Activated naive CD8-positive, alpha-beta T cell treated with anti-CD3 and anti-CD28 coated beads, Interleukin-2, amount 50 U/mL, for 24 hours (primary cell): ENCODE measurements around the gene ECSCR.
"Not testable (repeated sequence)": the region's sequence is repeated elsewhere in the genome, so short reads cannot be mapped to it uniquely, and the experiment has no call there.

Experiments used
- ATAC-seq: fragments of 150-1000 bp; cut with Tn5 transposase; one replicate; pipeline ENCODE4 v1.10.0; 2021
- DNase-seq: peaks from one replicate; pipeline ENCODE4 v3.0.0; 2021
- H3K27ac Mint-ChIP-seq: one replicate; pipeline ENCODE4 v1.8.0; 2021; ENCODE audit warnings: mild to moderate bottlenecking, mixed read lengths
- H3K27me3 Mint-ChIP-seq: one replicate; pipeline ENCODE4 v1.8.0; 2021; ENCODE audit warnings: mixed read lengths
- H3K36me3 Mint-ChIP-seq: one replicate; pipeline ENCODE4 v1.8.0; 2021; ENCODE audit warnings: low read depth, mixed read lengths
- H3K4me1 Mint-ChIP-seq: one replicate; pipeline ENCODE4 v1.8.0; 2021; ENCODE audit warnings: mixed read lengths
- H3K4me3 Mint-ChIP-seq: one replicate; pipeline ENCODE4 v1.8.0; 2021; ENCODE audit warnings: mild to moderate bottlenecking, moderate library complexity, mixed read lengths
- H3K9me3 Mint-ChIP-seq: one replicate; pipeline ENCODE4 v1.8.0; 2021; ENCODE audit warnings: mixed read lengths

ECSCR gene

DNA sequence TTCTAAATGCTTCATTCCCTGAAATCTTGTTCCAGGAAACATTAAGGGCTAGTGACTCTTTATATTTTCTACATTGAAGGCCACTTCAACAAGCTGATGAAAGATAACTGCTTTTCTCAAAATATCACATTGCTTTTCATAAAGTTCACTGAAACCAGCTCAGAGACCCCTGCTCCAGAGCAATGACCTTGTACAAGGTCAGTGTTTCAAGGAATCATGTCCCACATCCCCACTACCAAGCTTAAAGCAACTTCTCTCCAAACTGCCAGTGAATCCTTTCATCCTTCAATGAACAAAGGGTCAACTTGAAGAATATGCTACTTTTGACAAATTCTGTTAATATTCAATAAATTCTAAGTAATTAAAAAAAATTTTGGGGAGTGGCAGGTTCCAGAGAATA, 46.7 kb downstream of the ECSCR start:
- Mint-ChIP-seq H3K4me3 (peak overlapping the region; percentile 62), H3K36me3 (peaks cover 35% of the 10 kb centered on the region), H3K27me3 (no peaks in the 10 kb centered on the region), H3K9me3 (no peaks in the 10 kb centered on the region), H3K27ac (peak overlapping the region; percentile 93), H3K4me1 (peaks cover 58% of the 10 kb centered on the region)
- DNase-seq = no peak
- no peak for ATAC-seq

DNA sequence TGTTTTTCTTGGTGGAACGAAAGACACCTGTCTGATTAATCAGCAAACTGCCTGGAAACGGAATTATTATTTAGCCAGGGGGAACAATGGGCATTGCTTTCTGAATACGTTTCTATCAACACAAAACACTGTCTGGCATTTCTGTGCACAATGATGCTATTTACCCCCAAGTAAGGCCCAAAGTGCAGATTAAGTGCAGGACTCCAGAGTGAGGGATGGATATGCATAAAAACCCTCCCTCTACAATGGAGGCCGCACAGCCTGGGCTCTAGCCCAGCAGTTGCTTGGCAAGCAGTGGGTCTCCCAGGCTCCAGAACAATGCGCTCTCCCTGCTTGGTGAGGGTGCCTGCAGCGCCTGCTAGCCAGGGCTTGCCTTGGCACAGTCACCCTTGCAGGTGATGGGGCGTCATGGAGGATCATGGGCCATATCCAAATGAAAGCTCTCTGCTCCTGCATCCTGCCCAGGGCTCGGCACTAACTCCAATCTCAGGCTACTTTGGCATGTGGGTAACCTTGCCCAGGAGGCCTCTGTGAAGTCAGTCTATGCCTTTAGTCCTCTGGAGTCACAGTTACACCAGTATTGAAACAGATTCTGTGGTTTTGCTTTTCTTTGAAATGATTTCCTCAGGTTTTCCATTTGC, 47.2 kb downstream of the ECSCR start:
- Mint-ChIP-seq H3K4me3 (peak overlapping the region; percentile 62), H3K27ac (peak overlapping the region; percentile 93), H3K27me3 (no peaks in the 10 kb centered on the region), H3K4me1 (peaks cover 58% of the 10 kb centered on the region), H3K9me3 (no peaks in the 10 kb centered on the region), H3K36me3 (peaks cover 35% of the 10 kb centered on the region)
- DNase-seq = peak; percentile 40
- peak; percentile 83 for ATAC-seq

DNA sequence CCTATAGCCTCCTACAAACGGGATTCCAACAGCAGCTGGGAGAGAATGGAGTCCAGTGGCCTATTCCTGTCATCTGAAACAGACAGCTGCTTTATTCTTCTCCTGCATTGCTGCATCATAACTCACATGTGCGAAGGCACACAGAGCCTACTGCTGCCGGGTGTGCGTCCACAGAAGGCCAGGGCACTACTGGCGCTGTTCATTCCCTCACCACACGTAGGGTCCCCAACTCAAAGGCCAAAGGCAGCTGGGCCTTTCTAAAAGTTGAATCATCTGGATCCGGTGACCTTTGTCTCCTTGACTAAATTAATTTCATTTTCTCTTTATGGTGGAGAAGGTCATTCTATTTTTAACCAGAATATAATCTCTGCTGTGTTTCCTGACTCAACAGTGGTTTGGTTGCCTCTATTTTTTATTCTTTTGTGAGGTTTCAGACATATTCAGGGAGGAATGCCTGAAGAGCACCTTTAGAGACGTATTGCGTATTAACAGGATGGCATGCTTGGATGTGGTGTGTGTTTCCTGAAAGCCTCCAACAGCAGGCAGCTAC, 47.9 kb downstream of the ECSCR start:
- Mint-ChIP-seq H3K27me3 (no peaks in the 10 kb centered on the region), H3K4me3 (peak overlapping the region; percentile 62), H3K36me3 (peaks cover 32% of the 10 kb centered on the region), H3K9me3 (no peaks in the 10 kb centered on the region), H3K27ac (peak overlapping the region; percentile 93), H3K4me1 (peaks cover 58% of the 10 kb centered on the region)
- peak; percentile 39 for DNase-seq
- ATAC-seq = peak; percentile 64

DNA sequence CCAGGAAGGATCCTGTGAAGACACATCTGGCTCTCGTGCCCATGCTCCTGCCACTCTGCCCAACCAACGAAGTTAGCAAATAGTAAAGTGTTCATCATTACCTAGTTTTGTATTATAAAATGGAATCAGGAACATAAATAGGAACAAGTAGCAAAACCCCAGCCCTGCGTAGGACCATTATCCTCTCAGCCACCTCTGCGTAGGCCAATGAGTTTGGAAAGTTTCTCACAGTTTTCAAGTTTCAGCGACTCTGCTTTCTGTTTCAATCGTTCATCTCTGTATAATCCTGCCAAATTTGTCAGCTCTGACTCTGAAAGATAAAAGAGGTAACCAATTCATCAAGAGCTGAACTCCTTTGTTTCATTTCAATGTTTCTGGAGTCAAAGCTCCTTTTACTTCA, 48.6 kb downstream of the ECSCR start:
- no peaks in the 10 kb centered on the region for H3K9me3 Mint-ChIP-seq
- peak overlapping the region; percentile 93 for H3K27ac Mint-ChIP-seq
- peaks cover 58% of the 10 kb centered on the region for H3K4me1 Mint-ChIP-seq
- DNase-seq (no peak), ATAC-seq (peak; percentile 45)
- H3K4me3 Mint-ChIP-seq = peak overlapping the region; percentile 62
- no peaks in the 10 kb centered on the region for H3K27me3 Mint-ChIP-seq
- H3K36me3 Mint-ChIP-seq = peaks cover 29% of the 10 kb centered on the region

- DNase-seq = no peak
- H3K36me3 Mint-ChIP-seq = peaks cover 21% of the 10 kb centered on the region
- no peaks in the 10 kb centered on the region for H3K9me3 Mint-ChIP-seq
- no peaks in the 10 kb centered on the region for H3K27me3 Mint-ChIP-seq
- ATAC-seq = no peak
- H3K4me3 Mint-ChIP-seq = no peak overlapping the region
- peaks cover 52% of the 10 kb centered on the region for H3K4me1 Mint-ChIP-seq
- no peak overlapping the region for H3K27ac Mint-ChIP-seq
These were observed 49.4 kb downstream of the ECSCR start for GRCh38 chr5:139413153-139413552.

DNA sequence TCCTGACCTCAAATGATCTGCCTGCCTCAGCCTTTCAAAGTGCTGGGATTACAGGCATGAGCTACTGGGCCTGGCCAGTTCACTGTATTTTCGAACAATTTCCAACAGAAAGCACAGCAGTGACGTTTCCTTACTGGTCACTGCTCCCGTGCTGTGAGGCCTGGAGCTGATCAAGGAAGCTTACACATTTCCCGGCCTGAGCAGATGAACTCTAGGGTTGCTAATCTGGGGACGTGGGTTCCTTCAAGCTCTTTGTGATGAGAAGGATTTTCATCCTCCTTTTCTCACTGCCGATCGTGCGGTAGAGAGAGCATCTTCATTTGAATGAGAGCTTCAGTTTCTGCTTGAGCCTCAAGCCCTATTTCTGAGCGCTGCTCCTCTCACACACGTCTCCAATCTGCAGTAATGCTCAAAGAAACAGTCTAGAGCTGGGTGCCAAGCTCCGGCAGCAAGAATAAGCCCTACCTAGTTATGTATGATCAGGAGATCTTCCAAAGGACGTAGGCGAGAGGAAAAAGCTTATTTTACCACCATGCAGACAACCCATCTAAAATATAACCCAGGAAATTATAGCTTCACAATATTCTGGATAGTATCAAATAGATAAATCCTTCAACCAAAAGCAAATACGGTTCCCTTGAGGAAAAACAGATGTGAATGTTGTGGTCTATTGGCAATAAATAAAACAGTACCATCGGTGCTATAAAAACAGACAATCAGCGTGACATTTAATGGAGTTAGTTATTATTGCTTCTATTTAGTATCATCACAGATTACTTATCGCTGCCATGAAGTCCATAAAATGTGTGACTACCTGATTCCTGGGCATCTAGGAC, 51.3 kb downstream of the ECSCR start:
- H3K27me3 Mint-ChIP-seq = no peaks in the 10 kb centered on the region
- no peak for DNase-seq

DNA sequence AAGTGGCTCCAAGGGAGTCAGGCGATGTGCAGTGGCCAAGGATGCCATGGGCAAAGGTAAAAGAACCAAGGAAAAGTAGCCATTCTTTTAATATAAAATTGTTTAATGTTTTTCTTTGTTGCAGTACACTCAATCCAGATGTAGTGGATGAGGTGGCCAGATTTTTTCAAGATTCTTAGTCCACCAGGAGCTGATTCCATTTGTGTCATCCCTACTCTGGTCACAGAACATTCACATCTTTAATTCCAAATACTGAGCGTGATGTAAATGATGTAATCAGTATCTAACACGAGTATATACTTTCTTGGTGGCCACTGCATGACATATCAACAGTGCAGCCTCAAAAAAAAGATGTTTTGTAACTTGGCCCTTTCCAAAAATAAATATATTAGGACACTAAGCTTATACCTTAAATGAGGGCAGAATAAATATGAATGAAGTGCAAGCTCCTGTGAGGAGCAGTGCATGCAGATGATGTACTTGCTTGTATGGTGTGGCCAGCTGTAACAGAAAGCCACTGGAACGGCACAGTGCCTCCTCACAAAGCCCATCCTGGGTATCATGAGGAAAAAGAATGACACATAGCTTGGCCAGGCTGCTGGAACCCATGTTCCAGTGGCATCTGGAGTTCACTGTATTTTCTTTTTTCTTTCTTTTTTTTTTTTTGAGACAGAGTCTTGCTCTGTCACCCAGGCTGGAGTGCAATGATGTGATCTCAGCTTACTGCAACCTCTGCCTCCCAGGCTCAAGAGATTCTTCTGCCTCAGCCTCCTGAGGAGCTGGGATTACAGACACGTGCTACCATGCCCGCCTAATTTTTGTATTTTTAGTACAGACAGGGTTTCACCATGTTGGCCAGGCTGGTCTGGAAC, 52.2 kb downstream of the ECSCR start:
- no peak overlapping the region for H3K27ac Mint-ChIP-seq
- no peaks in the 10 kb centered on the region for H3K9me3 Mint-ChIP-seq
- H3K4me3 Mint-ChIP-seq = no peak overlapping the region
- H3K4me1 Mint-ChIP-seq = peaks cover 37% of the 10 kb centered on the region
- H3K36me3 Mint-ChIP-seq = peaks cover 20% of the 10 kb centered on the region
- DNase-seq (no peak), ATAC-seq (no peak)
- H3K27me3 Mint-ChIP-seq = no peaks in the 10 kb centered on the region

More for the DNA sequence above, 51.3 kb downstream of the ECSCR start:
- Mint-ChIP-seq H3K4me3 (no peak overlapping the region), H3K4me1 (peaks cover 43% of the 10 kb centered on the region), H3K36me3 (peaks cover 20% of the 10 kb centered on the region), H3K27ac (no peak overlapping the region), H3K9me3 (no peaks in the 10 kb centered on the region)
- ATAC-seq = no peak

- not testable (repeated sequence) for H3K9me3 Mint-ChIP-seq, DNase-seq, H3K27ac Mint-ChIP-seq, H3K27me3 Mint-ChIP-seq, H3K4me3 Mint-ChIP-seq, ATAC-seq
- Mint-ChIP-seq H3K36me3 (peaks cover 16% of the 10 kb centered on the region), H3K4me1 (peaks cover 31% of the 10 kb centered on the region)
These were observed 53.4 kb downstream of the ECSCR start for GRCh38 chr5:139409116-139409515.

GRCh38 chr5:139408191-139408590, 54.4 kb downstream of the ECSCR start:
- no peak for ATAC-seq
- H3K27me3 Mint-ChIP-seq = no peaks in the 10 kb centered on the region
- H3K4me1 Mint-ChIP-seq = peaks cover 30% of the 10 kb centered on the region
- H3K4me3 Mint-ChIP-seq = no peak overlapping the region
- H3K9me3 Mint-ChIP-seq = no peaks in the 10 kb centered on the region
- H3K36me3 Mint-ChIP-seq = peaks cover 10% of the 10 kb centered on the region
- DNase-seq = no peak
- H3K27ac Mint-ChIP-seq = no peak overlapping the region

GRCh38 chr5:139407517-139407916, 55.0 kb downstream of the ECSCR start:
- H3K27me3 Mint-ChIP-seq = no peaks in the 10 kb centered on the region
- ATAC-seq = no peak
- peaks cover 30% of the 10 kb centered on the region for H3K4me1 Mint-ChIP-seq
- H3K27ac Mint-ChIP-seq = no peak overlapping the region
- H3K9me3 Mint-ChIP-seq = no peaks in the 10 kb centered on the region
- H3K36me3 Mint-ChIP-seq = peaks cover 8% of the 10 kb centered on the region
- no peak overlapping the region for H3K4me3 Mint-ChIP-seq
- no peak for DNase-seq

DNA sequence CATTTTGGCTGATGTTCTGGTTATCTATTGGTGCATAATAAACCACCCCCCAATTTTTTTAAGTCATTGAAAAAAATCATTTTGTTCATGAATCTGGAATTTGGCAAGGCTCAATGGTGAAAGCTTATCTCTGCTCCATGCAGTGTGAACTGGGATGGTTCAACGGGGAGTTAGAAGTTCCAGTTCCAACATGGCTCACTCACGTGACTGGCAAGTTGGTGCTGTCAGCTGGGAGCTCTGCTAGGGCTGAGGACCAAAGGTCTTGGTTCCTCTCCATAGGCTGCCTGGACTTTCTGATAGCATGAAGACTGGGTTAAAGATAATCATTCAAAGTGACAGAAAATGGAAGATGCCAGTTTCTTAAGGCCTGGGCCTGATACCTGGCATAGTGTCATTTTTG, 55.6 kb downstream of the ECSCR start:
- ATAC-seq (no peak), DNase-seq (no peak)
- H3K27ac Mint-ChIP-seq = no peak overlapping the region
- no peaks in the 10 kb centered on the region for H3K9me3 Mint-ChIP-seq
- H3K4me3 Mint-ChIP-seq = no peak overlapping the region
- H3K27me3 Mint-ChIP-seq = no peaks in the 10 kb centered on the region
- H3K36me3 Mint-ChIP-seq = peaks cover 6% of the 10 kb centered on the region
- peaks cover 30% of the 10 kb centered on the region for H3K4me1 Mint-ChIP-seq

DNA sequence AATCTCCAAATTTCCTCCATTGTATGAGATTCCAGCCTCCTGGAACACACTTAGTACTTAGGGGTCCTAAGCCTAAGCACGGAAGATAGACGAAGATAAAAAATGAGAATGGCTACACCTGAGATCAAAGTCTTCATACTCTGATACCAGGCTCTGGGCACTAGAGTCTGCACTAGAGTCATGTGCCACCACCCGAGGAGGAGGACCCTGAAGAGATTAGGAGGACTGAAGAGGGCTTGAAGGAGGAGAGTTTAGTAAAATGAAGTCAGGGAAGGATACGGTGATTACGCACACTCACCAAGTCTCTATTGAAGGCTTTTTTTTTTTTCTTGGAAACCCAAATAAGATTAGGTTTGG, 58.1 kb downstream of the ECSCR start:
- H3K36me3 Mint-ChIP-seq = peaks cover 2% of the 10 kb centered on the region
- peak overlapping the region; percentile 88 for H3K4me3 Mint-ChIP-seq
- DNase-seq (no peak), ATAC-seq (no peak)
- peak overlapping the region; percentile 99 for H3K27ac Mint-ChIP-seq
- no peaks in the 10 kb centered on the region for H3K27me3 Mint-ChIP-seq
- peaks cover 36% of the 10 kb centered on the region for H3K4me1 Mint-ChIP-seq
- H3K9me3 Mint-ChIP-seq = no peaks in the 10 kb centered on the region

DNA sequence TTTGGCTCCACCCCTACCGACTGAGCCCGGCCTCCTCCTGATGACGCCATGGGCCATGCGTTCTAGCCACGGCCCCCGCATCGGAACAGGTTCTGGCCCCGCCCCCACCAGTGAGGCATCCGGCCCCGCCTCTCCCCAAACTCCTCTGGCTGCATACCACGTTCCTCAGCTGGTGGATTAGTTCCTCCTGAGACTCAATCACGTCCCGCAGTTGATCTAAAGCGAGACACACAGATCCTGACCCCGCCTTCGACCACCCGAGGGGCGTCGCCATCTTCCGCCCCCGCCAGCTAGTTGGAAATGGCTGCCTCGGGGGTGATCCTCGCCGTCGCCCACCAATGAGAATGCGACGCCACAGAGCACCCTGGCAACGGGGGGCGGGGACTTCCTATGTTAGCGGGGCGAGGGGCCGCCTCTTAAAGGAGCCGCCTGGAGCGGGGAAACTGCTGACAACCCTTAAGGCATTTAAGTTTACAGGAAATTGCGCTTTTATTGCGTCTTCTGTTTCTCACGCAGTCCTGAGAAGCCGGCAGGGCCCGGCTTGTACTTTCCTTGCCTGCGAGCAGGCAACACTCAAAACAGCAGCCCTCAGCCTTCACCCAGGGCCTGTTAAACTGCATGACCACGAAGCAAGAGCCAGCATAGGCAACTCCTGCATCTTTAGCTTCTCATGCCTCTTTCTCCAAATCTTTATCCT, 58.6 kb downstream of the ECSCR start, which contains the start of gene SPATA24:
Gene SPATA24 (minus strand): TSS at position 303 of the 697 bp plus-strand sequence. CDS start 29 bp downstream, at position 274.
- Mint-ChIP-seq H3K9me3 (no peaks in the 10 kb centered on the region), H3K27ac (peak within 1 kb of the TSS; percentile 99), H3K27me3 (no peaks in the 10 kb centered on the region), H3K4me3 (peak within 1 kb of the TSS; percentile 88), H3K36me3 (peaks cover 2% of the 10 kb centered on the region), H3K4me1 (peaks cover 42% of the 10 kb centered on the region)
- ATAC-seq (peak; percentile 90), DNase-seq (peak; percentile 98)

DNA sequence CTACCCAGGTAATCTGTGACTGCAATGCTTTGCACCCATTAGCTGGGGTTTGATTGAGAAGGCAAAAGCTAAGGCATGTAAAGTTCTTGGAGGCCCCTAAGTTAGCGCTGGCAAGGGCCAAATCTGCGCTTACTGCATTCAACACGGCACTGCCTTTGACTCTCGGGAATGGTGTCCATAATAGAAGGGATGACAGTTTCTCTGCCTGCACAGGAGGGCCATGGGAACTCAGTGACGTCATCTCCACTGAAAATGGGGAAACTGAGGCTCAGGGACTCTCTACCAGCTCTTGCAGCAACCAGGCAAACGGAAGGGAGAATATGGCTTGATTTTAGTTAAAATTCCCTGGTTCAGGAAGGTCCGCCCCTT, 59.1 kb downstream of the ECSCR start:
- DNase-seq (no peak), ATAC-seq (no peak)
- H3K36me3 Mint-ChIP-seq = peaks cover 2% of the 10 kb centered on the region
- H3K4me3 Mint-ChIP-seq = peak overlapping the region; percentile 88
- H3K27me3 Mint-ChIP-seq = no peaks in the 10 kb centered on the region
- no peaks in the 10 kb centered on the region for H3K9me3 Mint-ChIP-seq
- peaks cover 43% of the 10 kb centered on the region for H3K4me1 Mint-ChIP-seq
- H3K27ac Mint-ChIP-seq = peak overlapping the region; percentile 99
